Psoas muscle (tissue), 8 donors: ENCODE results near the gene SCNN1G. TPM values are rescaled to one million over a fixed set of nuclear protein-coding genes. Genes with fewer than 3 reads are reported as not detected.

Experiments used
- ATAC-seq, 4 donors: fragments of 200-7000 bp; cut with Tn5 transposase; one replicate each; pipeline ENCODE4 v1.9.1; 2020; ENCODE audit warnings: moderate library complexity in 3 of 4, mild to moderate bottlenecking in 2 of 4
- DNase-seq, 2 donors: peaks; one replicate each; pipeline ENCODE4 v3.0.0-alpha.2; 2020
- H3K27ac ChIP-seq: fragments of 200-600 bp; one replicate; pipeline ENCODE4 v1.8.0; 2022
- H3K27me3 ChIP-seq, 3 donors: fragments of 200-600 bp in 1 of 3; one replicate each; pipeline versions ENCODE4 v1.6.1 to v1.8.0; 2013 to 2022; ENCODE audit warnings: low read length in 2 of 3, mild to moderate bottlenecking in 2 of 3, moderate library complexity in 1 of 3; ENCODE audit not compliant: insufficient read depth in 3 of 3
- H3K36me3 ChIP-seq, 2 donors: fragments of 200-600 bp in 1 of 2; one replicate each; pipeline versions ENCODE4 v1.6.1 to v1.8.0; 2013 to 2022; ENCODE audit warnings: low read depth in 1 of 2, mild to moderate bottlenecking in 1 of 2, moderate library complexity in 1 of 2; ENCODE audit not compliant: insufficient read depth in 1 of 2
- H3K4me1 ChIP-seq: fragments of 200-600 bp; one replicate; pipeline ENCODE4 v1.8.0; 2022
- H3K4me3 ChIP-seq: fragments of 200-600 bp; one replicate; pipeline ENCODE4 v1.8.0; 2022; ENCODE audit warnings: mild to moderate bottlenecking
- H3K9me3 ChIP-seq: fragments of 200-600 bp; one replicate; pipeline ENCODE4 v1.8.0; 2022
- WGBS, 3 donors: extraction: QIAGEN DNeasy Blood & Tissue Kit; methylation state at CpG; one replicate each; pipeline versions ENCODE4 v1.1.6 to v1.1.7; 2013; 5-methylcytosine and 5-hydroxymethylcytosine counted together
- intact Hi-C, 2 donors: fragments of 100-400 bp; cut with DNase I; formaldehyde crosslinking; loops; one replicate each; pipeline versions ENCODE4 v1.11.0 to v1.14.2; 2022
- polyA plus RNA-seq, 3 donors: library from polyadenylated mRNA; stranded (reverse); fragments of 200-250 nt; gene quantifications; one replicate each; pipeline ENCODE4 v1.2.3, GENCODE V29; 2013
- total RNA-seq, 4 donors: library from RNA; stranded (reverse); fragmentation: NEBNext Ultra II Directional in 2 of 4; extraction: Animal tissue kit (Norgen Biotek cat#: 25700) in 2 of 4; gene quantifications; one replicate each; pipeline versions ENCODE4 v1.2.1 to v1.2.4, GENCODE V29; 2021 to 2023
- TF ChIP-seq, protein P1 (sequence below): fragments of 200-600 bp; IDR thresholded peaks from one replicate; pipeline ENCODE4 v1.8.0; 2022; ENCODE audit warnings: antibody characterized with exemption
- donor health status: healthy with polysubstance abuse.
- donor health status: DM: no; HTN: no; CAD: no; lungs with moderate emphysema.
- donor health status: Bipolar disorder and iron deficiency.
- donor health status: healthy.
- donor health status: DM: yes; HTN: yes; CAD: no.
- donor health status: DM: no; HTN: no; CAD: no.
- donor health status: DM: no; HTN: no; CAD: no.
- donor health status: DM: yes; HTN: yes; CAD: no.

Gene SCNN1G
- total and polyA plus RNA-seq, 7 donors = 0.01 to 0.08 TPM; not detected in 5

DNA sequence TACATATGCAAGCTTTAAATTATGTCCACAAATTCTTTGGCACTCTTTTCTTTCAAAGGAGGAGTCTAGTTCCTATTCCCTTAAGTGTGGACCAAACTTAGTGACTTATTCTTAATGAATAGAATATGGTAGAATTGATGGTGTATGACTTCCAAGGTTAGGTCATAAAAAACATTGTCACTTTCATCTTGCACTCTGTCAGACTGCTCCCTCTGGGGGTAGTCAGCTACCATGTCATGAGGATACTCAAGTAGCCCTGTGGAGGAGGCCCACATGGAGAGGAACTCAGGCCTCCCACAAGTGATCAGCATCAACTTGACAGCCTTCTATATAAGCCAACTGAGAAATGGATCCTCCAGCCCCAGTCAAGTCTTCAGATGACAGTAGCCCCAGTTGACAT lies 61.6 kb downstream of the SCNN1G start:
- DNase-seq (no peak), ATAC-seq (no peak)

GRCh38 chr16:23245268-23245667 lies 62.7 kb downstream of the SCNN1G start:
- TF ChIP-seq, protein P1, sequence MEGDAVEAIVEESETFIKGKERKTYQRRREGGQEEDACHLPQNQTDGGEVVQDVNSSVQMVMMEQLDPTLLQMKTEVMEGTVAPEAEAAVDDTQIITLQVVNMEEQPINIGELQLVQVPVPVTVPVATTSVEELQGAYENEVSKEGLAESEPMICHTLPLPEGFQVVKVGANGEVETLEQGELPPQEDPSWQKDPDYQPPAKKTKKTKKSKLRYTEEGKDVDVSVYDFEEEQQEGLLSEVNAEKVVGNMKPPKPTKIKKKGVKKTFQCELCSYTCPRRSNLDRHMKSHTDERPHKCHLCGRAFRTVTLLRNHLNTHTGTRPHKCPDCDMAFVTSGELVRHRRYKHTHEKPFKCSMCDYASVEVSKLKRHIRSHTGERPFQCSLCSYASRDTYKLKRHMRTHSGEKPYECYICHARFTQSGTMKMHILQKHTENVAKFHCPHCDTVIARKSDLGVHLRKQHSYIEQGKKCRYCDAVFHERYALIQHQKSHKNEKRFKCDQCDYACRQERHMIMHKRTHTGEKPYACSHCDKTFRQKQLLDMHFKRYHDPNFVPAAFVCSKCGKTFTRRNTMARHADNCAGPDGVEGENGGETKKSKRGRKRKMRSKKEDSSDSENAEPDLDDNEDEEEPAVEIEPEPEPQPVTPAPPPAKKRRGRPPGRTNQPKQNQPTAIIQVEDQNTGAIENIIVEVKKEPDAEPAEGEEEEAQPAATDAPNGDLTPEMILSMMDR = no peak
- H3K4me3 ChIP-seq = no peak overlapping the region
- 24 to 44% (median 30%) methylated on average over 6 of the region's 6 CpGs for WGBS, 3 donors
- no peaks in the 10 kb centered on the region for H3K4me1 ChIP-seq
- no peaks in the 10 kb centered on the region for H3K9me3 ChIP-seq
- ATAC-seq (peak in 2 of 4 donors; percentile 25 to 42), DNase-seq (peak in 1 of 2 donors; percentile 13)
- H3K27ac ChIP-seq = no peak overlapping the region
- H3K36me3 ChIP-seq = no peaks in the 10 kb centered on the region
- H3K27me3 ChIP-seq = no peaks in the 10 kb centered on the region
- intact Hi-C loops = no loop called here

More for the DNA sequence above, 61.6 kb downstream of the SCNN1G start:
- H3K36me3 ChIP-seq = no peaks in the 10 kb centered on the region
- no peaks in the 10 kb centered on the region for H3K9me3 ChIP-seq
- TF ChIP-seq, protein P1 = no peak
- no peak overlapping the region for H3K4me3 ChIP-seq
- intact Hi-C loops = no loop called here
- no peaks in the 10 kb centered on the region for H3K27me3 ChIP-seq
- H3K4me1 ChIP-seq = no peaks in the 10 kb centered on the region
- H3K27ac ChIP-seq = no peak overlapping the region

- Histone ChIP-seq H3K27me3 (no peaks in the 10 kb centered on the region), H3K27ac (no peak overlapping the region), H3K9me3 (no peaks in the 10 kb centered on the region), H3K36me3 (no peaks in the 10 kb centered on the region), H3K4me1 (no peaks in the 10 kb centered on the region), H3K4me3 (no peak overlapping the region)
- TF ChIP-seq, protein P1 = no peak
- intact Hi-C loops = no loop called here
- DNase-seq (no peak), ATAC-seq (no peak)
- 32 to 52% (median 47%) methylated on average over 9 of the region's 9 CpGs for WGBS, 3 donors
Observed at GRCh38 chr16:23248261-23249194, 66.0 kb downstream of the SCNN1G start.

DNA sequence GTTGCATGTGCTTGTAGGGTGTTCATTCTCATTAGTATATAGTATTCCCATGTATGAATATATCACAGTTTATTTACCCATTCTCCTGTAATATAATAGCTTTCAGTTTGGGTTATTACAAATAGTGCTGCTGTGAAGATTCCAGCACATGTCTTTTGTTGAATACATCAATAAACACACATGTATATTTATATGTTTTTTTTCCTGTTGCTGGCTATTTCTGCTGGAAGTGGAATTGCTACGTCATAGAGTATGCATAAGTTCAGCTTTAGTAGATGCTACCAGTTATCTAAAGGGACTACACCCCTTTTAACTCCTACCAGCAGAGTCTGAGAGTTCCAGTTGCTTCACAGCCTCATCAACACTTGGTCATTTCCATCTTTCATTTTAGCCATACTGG lies 67.3 kb downstream of the SCNN1G start:
- Histone ChIP-seq H3K27me3 (no peaks in the 10 kb centered on the region), H3K36me3 (no peaks in the 10 kb centered on the region), H3K27ac (no peak overlapping the region), H3K4me1 (no peaks in the 10 kb centered on the region), H3K9me3 (no peaks in the 10 kb centered on the region), H3K4me3 (no peak overlapping the region)
- no peak for ATAC-seq
- 77 to 93% (median 83%) methylated on average over 1 of the region's 1 CpG for WGBS, 3 donors
- DNase-seq = no peak
- intact Hi-C loops = no loop called here
- TF ChIP-seq, protein P1 = no peak
